Smooth muscle cell (in vitro differentiated cells): ENCODE results near the gene GADD45G. TPM values are rescaled to one million over a fixed set of nuclear protein-coding genes. Genes with fewer than 3 reads are reported as not detected.

Source experiments
- DNase-seq: peaks from one replicate; lab custom pipeline; 2025; ENCODE audit not compliant: unreplicated experiment; lab: John Stamatoyannopoulos, UW
- H2AFZ ChIP-seq: fragments of 200-600 bp; sonication (generic); 2 replicates; pipeline ENCODE4 v1.6.0; 2016; ENCODE audit warnings: antibody characterized with exemption, low read depth, mild to moderate bottlenecking
- H3F3A ChIP-seq: fragments of 200-600 bp; sonication (generic); 2 replicates; pipeline ENCODE4 v1.6.0; 2017; ENCODE audit warnings: antibody characterized with exemption, low read depth
- H3K27ac ChIP-seq: fragments of 200-600 bp; sonication (generic); 2 replicates; pipeline ENCODE4 v1.5.1; 2016; ENCODE audit warnings: low read depth, mild to moderate bottlenecking
- H3K27me3 ChIP-seq: fragments of 200-600 bp; sonication (generic); 2 replicates; pipeline ENCODE4 v1.6.1; 2016; ENCODE audit warnings: low read depth, mild to moderate bottlenecking
- H3K36me3 ChIP-seq: fragments of 200-600 bp; sonication (generic); 2 replicates; pipeline ENCODE4 v1.5.1; 2016; ENCODE audit warnings: low read depth
- H3K4me1 ChIP-seq: fragments of 200-600 bp; sonication (generic); 2 replicates; pipeline ENCODE4 v1.5.1; 2016; ENCODE audit warnings: low read depth
- H3K4me2 ChIP-seq: fragments of 200-600 bp; sonication (generic); 2 replicates; pipeline ENCODE4 v1.6.0; 2016; ENCODE audit warnings: mild to moderate bottlenecking
- H3K4me3 ChIP-seq: fragments of 200-600 bp; sonication (generic); 2 replicates; pipeline ENCODE4 v1.5.1; 2016; ENCODE audit warnings: mild to moderate bottlenecking
- H3K79me2 ChIP-seq: fragments of 200-600 bp; sonication (generic); 2 replicates; pipeline ENCODE4 v1.6.0; 2016; ENCODE audit warnings: low read depth, mild to moderate bottlenecking
- H3K9ac ChIP-seq: fragments of 200-600 bp; sonication (generic); 2 replicates; pipeline ENCODE4 v1.6.0; 2016; ENCODE audit warnings: low read depth
- H3K9me3 ChIP-seq: fragments of 200-600 bp; sonication (generic); replicated peaks from 2 replicates; pipeline ENCODE4 v1.5.1; 2016; ENCODE audit warnings: low read depth
- H4K20me1 ChIP-seq: fragments of 200-600 bp; sonication (generic); 2 replicates; pipeline ENCODE4 v1.6.0; 2016; ENCODE audit warnings: low read depth
- CTCF ChIP-seq: fragments of 200-600 bp; sonication (generic); IDR thresholded peaks from 2 replicates; pipeline ENCODE4 v1.5.1; 2017; ENCODE audit warnings: borderline replicate concordance, mild to moderate bottlenecking, antibody characterized with exemption; ENCODE audit not compliant: insufficient read depth, poor library complexity, severe bottlenecking
- WGBS: methylation state at CpG from one replicate; pipeline ENCODE4 v1.1.7; 2016; ENCODE audit warnings: low lambda C conversion rate; 5-methylcytosine and 5-hydroxymethylcytosine counted together
- polyA plus RNA-seq: library from polyadenylated mRNA; unstranded; fragments of >200 nt; fragmentation: Nextera tagmentation; extraction: Ambion mirVana; gene quantifications from 2 replicates; pipeline ENCODE4 v1.2.1, GENCODE V29; 2016
- total RNA-seq: library from RNA; depleted of rRNA; stranded (reverse); fragments of >200 nt; gene quantifications from 2 replicates; pipeline ENCODE4 v1.2.3, GENCODE V29; 2014

The GADD45G gene
- total and polyA plus RNA-seq, 2 experiments from 2014 or later: 6.9 to 10.7 TPM

DNA sequence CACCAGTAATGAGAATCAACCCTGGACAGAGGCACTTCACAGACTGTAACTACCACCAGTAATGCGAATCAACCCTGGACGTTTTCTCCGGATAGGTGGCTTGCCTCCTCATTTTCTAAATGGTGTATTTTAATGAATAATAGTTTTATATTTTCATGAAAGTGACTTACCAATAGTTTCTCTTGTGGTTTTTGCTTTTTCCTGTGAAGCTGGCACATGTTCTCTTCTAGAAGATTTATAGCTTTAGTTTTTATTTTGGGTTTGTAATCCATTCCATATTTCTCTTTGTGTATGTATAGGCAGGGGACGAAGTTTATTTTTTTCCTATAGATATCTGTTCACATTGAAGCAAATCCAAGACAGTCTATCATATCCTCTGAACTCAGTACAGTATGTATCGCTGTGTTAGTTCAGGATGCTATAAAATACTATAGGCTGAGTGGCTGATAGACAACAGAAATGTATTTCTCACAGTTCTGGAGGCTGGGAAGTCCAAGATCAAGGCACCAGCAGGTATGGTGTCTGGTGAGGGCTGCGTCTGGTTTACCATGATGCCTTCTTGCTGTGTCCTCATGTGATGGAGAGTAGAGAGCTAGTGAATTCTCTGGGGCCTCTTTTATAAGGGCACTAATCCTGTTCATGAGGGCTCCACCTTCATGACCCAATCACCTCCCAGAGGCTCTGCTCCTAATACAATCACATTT, 46.5 kb upstream of the GADD45G start:
- Histone ChIP-seq H3K9me3 (no peaks in the 10 kb centered on the region), H3K27me3 (no peaks in the 10 kb centered on the region), H3K9ac (no peak overlapping the region), H3K4me1 (no peaks in the 10 kb centered on the region), H4K20me1 (no peaks in the 10 kb centered on the region), H3K79me2 (no peaks in the 10 kb centered on the region), H3K4me2 (no peak overlapping the region), H3F3A (no peaks in the 10 kb centered on the region), H2AFZ (no peak overlapping the region), H3K27ac (no peak overlapping the region), H3K36me3 (no peaks in the 10 kb centered on the region), H3K4me3 (no peak overlapping the region)
- no peak for TF ChIP-seq CTCF
- 94% methylated on average over 6 of the region's 6 CpGs for WGBS
- DNase-seq: no peak

DNA sequence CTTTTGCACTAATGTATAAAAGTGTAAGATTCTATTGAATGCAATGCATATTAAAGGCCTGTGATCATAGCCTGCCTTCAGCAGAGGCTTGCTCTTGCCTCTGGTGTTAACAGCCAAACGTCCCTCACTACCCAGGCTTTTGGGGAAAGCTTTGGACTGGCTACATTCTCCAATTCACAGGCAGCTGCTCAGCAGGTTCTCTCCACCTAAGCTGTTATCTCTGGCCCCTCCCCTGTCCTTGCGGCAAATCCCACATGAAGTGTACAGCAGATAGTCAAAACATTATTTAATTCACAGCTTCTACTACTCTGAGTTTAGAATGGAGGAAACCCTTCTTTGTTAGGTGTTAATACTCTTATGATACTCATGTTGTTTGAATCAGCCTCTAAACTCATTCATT, 45.9 kb upstream of the GADD45G start:
- Histone ChIP-seq H3K9ac (no peak overlapping the region), H3K4me3 (no peak overlapping the region), H3K9me3 (no peaks in the 10 kb centered on the region), H3K27me3 (no peaks in the 10 kb centered on the region), H3K79me2 (no peaks in the 10 kb centered on the region), H4K20me1 (no peaks in the 10 kb centered on the region), H3K4me1 (no peaks in the 10 kb centered on the region), H3F3A (no peaks in the 10 kb centered on the region), H3K36me3 (no peaks in the 10 kb centered on the region), H3K27ac (no peak overlapping the region), H2AFZ (no peak overlapping the region), H3K4me2 (no peak overlapping the region)
- no peak for TF ChIP-seq CTCF
- WGBS: 67% methylated on average over 2 of the region's 2 CpGs
- DNase-seq: no peak

GRCh38 chr9:89562186-89562814, 42.5 kb upstream of the GADD45G start:
- no peaks in the 10 kb centered on the region for H3K79me2 ChIP-seq
- no peak for DNase-seq
- no peak overlapping the region for H2AFZ ChIP-seq
- no peaks in the 10 kb centered on the region for H3K27me3 ChIP-seq
- no peaks in the 10 kb centered on the region for H3F3A ChIP-seq
- no peak overlapping the region for H3K27ac ChIP-seq
- H3K36me3 ChIP-seq: no peaks in the 10 kb centered on the region
- no peak overlapping the region for H3K9ac ChIP-seq
- H3K4me2 ChIP-seq: no peak overlapping the region
- no peaks in the 10 kb centered on the region for H4K20me1 ChIP-seq
- no peaks in the 10 kb centered on the region for H3K9me3 ChIP-seq
- H3K4me3 ChIP-seq: no peak overlapping the region
- TF ChIP-seq CTCF: no peak
- no peaks in the 10 kb centered on the region for H3K4me1 ChIP-seq
- 86% methylated on average over 9 of the region's 10 CpGs for WGBS
